ENCODE data around the gene PCDH9. TPM values are rescaled to one million over a fixed set of nuclear protein-coding genes. Genes with fewer than 3 reads are reported as not detected.

Gene PCDH9
- total RNA-seq, 1 donor from 2014 or later, result 10.4 TPM

DNA sequence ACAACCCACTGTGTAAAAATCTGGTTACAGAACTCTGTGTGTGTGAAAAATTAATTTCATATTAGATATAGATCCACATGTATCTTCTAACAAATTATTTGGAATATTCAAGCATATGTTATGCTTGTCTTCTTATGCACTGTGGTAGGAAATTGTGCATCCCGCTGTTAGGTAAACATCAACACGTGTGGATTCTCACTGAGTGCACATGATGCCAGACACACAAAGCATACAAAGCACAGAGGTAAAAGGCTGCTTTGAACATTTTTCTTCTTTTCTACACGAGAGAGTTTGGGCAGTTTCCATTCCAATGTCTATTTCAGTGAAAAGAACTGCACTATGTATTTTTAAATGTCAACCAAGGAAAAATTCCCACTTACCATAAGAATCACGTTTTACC, 354.9 kb downstream of the PCDH9 start:
- Histone ChIP-seq H3K9me3 (ENCODE audit: insufficient read depth, low read depth, low read length) (no peaks in the 10 kb centered on the region), H3K4me3 (ENCODE audit: insufficient read depth, low read depth, low read length) (no peak overlapping the region), H3K4me2 (ENCODE audit: low read length) (no peak overlapping the region), H3K27me3 (ENCODE audit: insufficient read depth, low read length) (no peaks in the 10 kb centered on the region), H3K27ac (ENCODE audit: low read depth, low read length) (no peak overlapping the region), H2AFZ (ENCODE audit: low read depth, low read length) (peak overlapping the region; percentile 49), H3K79me2 (ENCODE audit: insufficient read depth, low read length) (no peaks in the 10 kb centered on the region), H3K4me1 (ENCODE audit: insufficient read depth, low read length) (no peaks in the 10 kb centered on the region), H4K20me1 (ENCODE audit: insufficient read depth, low read length) (no peaks in the 10 kb centered on the region), H3K36me3 (ENCODE audit: insufficient read depth, low read length) (no peaks in the 10 kb centered on the region), H3K9ac (ENCODE audit: low read length) (no peak overlapping the region)
- no peak overlapping the region for H3K27ac Mint-ChIP-seq (ENCODE audit: unreplicated experiment)
- FAIRE-seq (no peak), DNase-seq (ENCODE audit: low read depth) (no peak)
- no peaks in the 10 kb centered on the region for H3K4me1 Mint-ChIP-seq (ENCODE audit: low read depth, unreplicated experiment)
- H3K36me3 Mint-ChIP-seq (ENCODE audit: low read depth, unreplicated experiment), result no peaks in the 10 kb centered on the region
- TF ChIP-seq, protein P1, sequence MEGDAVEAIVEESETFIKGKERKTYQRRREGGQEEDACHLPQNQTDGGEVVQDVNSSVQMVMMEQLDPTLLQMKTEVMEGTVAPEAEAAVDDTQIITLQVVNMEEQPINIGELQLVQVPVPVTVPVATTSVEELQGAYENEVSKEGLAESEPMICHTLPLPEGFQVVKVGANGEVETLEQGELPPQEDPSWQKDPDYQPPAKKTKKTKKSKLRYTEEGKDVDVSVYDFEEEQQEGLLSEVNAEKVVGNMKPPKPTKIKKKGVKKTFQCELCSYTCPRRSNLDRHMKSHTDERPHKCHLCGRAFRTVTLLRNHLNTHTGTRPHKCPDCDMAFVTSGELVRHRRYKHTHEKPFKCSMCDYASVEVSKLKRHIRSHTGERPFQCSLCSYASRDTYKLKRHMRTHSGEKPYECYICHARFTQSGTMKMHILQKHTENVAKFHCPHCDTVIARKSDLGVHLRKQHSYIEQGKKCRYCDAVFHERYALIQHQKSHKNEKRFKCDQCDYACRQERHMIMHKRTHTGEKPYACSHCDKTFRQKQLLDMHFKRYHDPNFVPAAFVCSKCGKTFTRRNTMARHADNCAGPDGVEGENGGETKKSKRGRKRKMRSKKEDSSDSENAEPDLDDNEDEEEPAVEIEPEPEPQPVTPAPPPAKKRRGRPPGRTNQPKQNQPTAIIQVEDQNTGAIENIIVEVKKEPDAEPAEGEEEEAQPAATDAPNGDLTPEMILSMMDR (IDR thresholded peaks at IDR 0.05; ENCODE audit: insufficient read depth, low read depth, low read length), result no peak
- H3K9me3 Mint-ChIP-seq (ENCODE audit: unreplicated experiment), result no peaks in the 10 kb centered on the region
- H3K4me3 Mint-ChIP-seq (ENCODE audit: unreplicated experiment), result no peak overlapping the region
- H3K27me3 Mint-ChIP-seq (ENCODE audit: low read depth, unreplicated experiment), result no peaks in the 10 kb centered on the region

DNA sequence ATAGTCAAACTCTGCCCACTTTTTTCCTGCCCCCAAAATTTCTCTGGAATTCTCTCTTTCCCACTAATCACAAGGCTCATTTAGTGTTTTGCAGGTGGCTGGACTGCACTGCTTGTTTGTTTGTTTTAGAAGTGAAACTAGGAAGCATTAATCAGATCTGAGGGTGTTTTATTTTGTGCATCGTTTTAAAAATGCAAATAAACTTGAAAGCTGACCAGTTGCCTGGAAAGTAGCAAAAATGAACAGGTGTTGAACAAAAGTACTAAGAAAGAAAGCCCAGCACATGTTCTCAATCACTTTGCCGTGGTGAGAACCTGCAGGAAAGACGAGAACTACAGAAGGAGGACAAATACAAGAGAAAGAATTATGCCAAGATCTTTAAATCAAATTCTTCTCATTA, 365.5 kb downstream of the PCDH9 start:
- no peaks in the 10 kb centered on the region for H3K4me1 ChIP-seq (ENCODE audit: insufficient read depth, low read length)
- H4K20me1 ChIP-seq (ENCODE audit: insufficient read depth, low read length), result no peaks in the 10 kb centered on the region
- DNase-seq (ENCODE audit: low read depth) (no peak), FAIRE-seq (no peak)
- H3K27ac ChIP-seq (ENCODE audit: low read depth, low read length), result no peak overlapping the region
- H3K9me3 Mint-ChIP-seq (ENCODE audit: unreplicated experiment), result no peaks in the 10 kb centered on the region
- H3K27me3 ChIP-seq (ENCODE audit: insufficient read depth, low read length), result no peaks in the 10 kb centered on the region
- H3K9ac ChIP-seq (ENCODE audit: low read length), result no peak overlapping the region
- H3K79me2 ChIP-seq (ENCODE audit: insufficient read depth, low read length), result no peaks in the 10 kb centered on the region
- peaks cover 5% of the 10 kb centered on the region for H3K4me1 Mint-ChIP-seq (ENCODE audit: low read depth, unreplicated experiment)
- peak overlapping the region; percentile 53 for H3K4me2 ChIP-seq (ENCODE audit: low read length)
- H3K4me3 Mint-ChIP-seq (ENCODE audit: unreplicated experiment), result no peak overlapping the region
- no peak overlapping the region for H3K4me3 ChIP-seq (ENCODE audit: insufficient read depth, low read depth, low read length)
- no peaks in the 10 kb centered on the region for H3K9me3 ChIP-seq (ENCODE audit: insufficient read depth, low read depth, low read length)
- H2AFZ ChIP-seq (ENCODE audit: low read depth, low read length), result no peak overlapping the region
- H3K27ac Mint-ChIP-seq (ENCODE audit: unreplicated experiment), result no peak overlapping the region
- no peaks in the 10 kb centered on the region for H3K36me3 Mint-ChIP-seq (ENCODE audit: low read depth, unreplicated experiment)
- no peaks in the 10 kb centered on the region for H3K27me3 Mint-ChIP-seq (ENCODE audit: low read depth, unreplicated experiment)
- TF ChIP-seq, protein P1 (IDR thresholded peaks at IDR 0.05; ENCODE audit: insufficient read depth, low read depth, low read length), result no peak
- no peak for TF ChIP-seq EZH2 (IDR thresholded peaks at IDR 0.05; ENCODE audit: insufficient read depth, low read length)
- H3K36me3 ChIP-seq (ENCODE audit: insufficient read depth, low read length), result no peaks in the 10 kb centered on the region

DNA sequence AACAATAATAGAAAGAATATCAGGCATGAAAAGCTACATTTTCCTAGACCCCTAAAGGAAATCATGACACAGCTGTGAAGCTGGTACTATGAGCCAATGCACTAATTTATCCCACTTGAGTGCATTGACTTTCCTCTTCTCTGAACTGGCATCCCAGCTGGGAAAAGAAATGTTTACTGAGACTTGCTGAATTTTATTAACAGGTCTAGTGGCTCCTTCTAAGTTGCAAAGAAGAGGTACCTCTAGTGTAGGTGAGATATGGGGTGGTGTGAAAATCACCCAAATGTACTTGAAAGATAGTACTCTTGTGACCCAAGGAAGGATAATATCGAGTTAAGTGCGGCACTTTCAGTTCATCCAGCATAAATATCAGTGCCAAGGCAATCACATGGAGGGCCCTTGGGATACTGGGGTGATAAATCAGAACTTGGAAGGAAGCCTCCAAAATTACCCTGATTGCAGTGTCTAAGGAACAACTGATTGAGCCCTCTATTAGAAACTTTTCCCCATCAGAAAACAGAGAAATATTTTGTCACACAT, 369.2 kb downstream of the PCDH9 start:
- H3K27ac ChIP-seq (ENCODE audit: low read depth, low read length), result no peak overlapping the region
- H3K9me3 Mint-ChIP-seq (ENCODE audit: unreplicated experiment), result no peaks in the 10 kb centered on the region
- H3K27me3 ChIP-seq (ENCODE audit: insufficient read depth, low read length), result no peaks in the 10 kb centered on the region
- no peak overlapping the region for H3K4me3 ChIP-seq (ENCODE audit: insufficient read depth, low read depth, low read length)
- DNase-seq (ENCODE audit: low read depth) (no peak), FAIRE-seq (no peak)
- no peak overlapping the region for H3K4me2 ChIP-seq (ENCODE audit: low read length)
- H3K79me2 ChIP-seq (ENCODE audit: insufficient read depth, low read length), result no peaks in the 10 kb centered on the region
- no peaks in the 10 kb centered on the region for H3K36me3 ChIP-seq (ENCODE audit: insufficient read depth, low read length)
- H3K9ac ChIP-seq (ENCODE audit: low read length), result no peak overlapping the region
- no peaks in the 10 kb centered on the region for H3K4me1 ChIP-seq (ENCODE audit: insufficient read depth, low read length)
- no peak for TF ChIP-seq EZH2 (IDR thresholded peaks at IDR 0.05; ENCODE audit: insufficient read depth, low read length)
- TF ChIP-seq, protein P1 (IDR thresholded peaks at IDR 0.05; ENCODE audit: insufficient read depth, low read depth, low read length), result no peak
- no peak overlapping the region for H3K4me3 Mint-ChIP-seq (ENCODE audit: unreplicated experiment)
- H3K36me3 Mint-ChIP-seq (ENCODE audit: low read depth, unreplicated experiment), result no peaks in the 10 kb centered on the region
- H3K4me1 Mint-ChIP-seq (ENCODE audit: low read depth, unreplicated experiment), result peaks cover 9% of the 10 kb centered on the region
- no peak overlapping the region for H3K27ac Mint-ChIP-seq (ENCODE audit: unreplicated experiment)
- no peaks in the 10 kb centered on the region for H4K20me1 ChIP-seq (ENCODE audit: insufficient read depth, low read length)
- H3K9me3 ChIP-seq (ENCODE audit: insufficient read depth, low read depth, low read length), result no peaks in the 10 kb centered on the region
- H2AFZ ChIP-seq (ENCODE audit: low read depth, low read length), result no peak overlapping the region
- H3K27me3 Mint-ChIP-seq (ENCODE audit: low read depth, unreplicated experiment), result no peaks in the 10 kb centered on the region

Data from astrocyte (in vitro differentiated cells and primary cell).